Measurements from ENCODE around the gene GRM1. TPM values are rescaled to one million over a fixed set of nuclear protein-coding genes. Genes with fewer than 3 reads are reported as not detected.

The GRM1 gene
- polyA plus RNA-seq, 1 donor = 0.04 TPM

GRCh38 chr6:146095481-146095880, 66.6 kb downstream of the GRM1 start:
- no peaks in the 10 kb centered on the region for H3K4me1 ChIP-seq (ENCODE audit: control insufficient read depth, insufficient read depth, low read length)
- DNase-seq = no peak
- H3K4me3 ChIP-seq (ENCODE audit: low read length) = no peak overlapping the region
- no peaks in the 10 kb centered on the region for H3K36me3 ChIP-seq (ENCODE audit: control insufficient read depth, insufficient read depth, low read length)
- WGBS (ENCODE audit: insufficient coverage, low lambda C conversion rate) = no CpG with 5 or more reads among the region's 2 CpGs
- H3K27ac ChIP-seq (ENCODE audit: low read length) = no peak overlapping the region
- no peaks in the 10 kb centered on the region for H3K9me3 ChIP-seq (ENCODE audit: control insufficient read depth, low read depth, low read length)
- no peaks in the 10 kb centered on the region for H3K27me3 ChIP-seq (ENCODE audit: control insufficient read depth, insufficient read depth, low read length)

GRCh38 chr6:146097586-146097985, 68.7 kb downstream of the GRM1 start:
- no peaks in the 10 kb centered on the region for H3K4me1 ChIP-seq (ENCODE audit: control insufficient read depth, insufficient read depth, low read length)
- H3K9me3 ChIP-seq (ENCODE audit: control insufficient read depth, low read depth, low read length) = no peaks in the 10 kb centered on the region
- no peak overlapping the region for H3K27ac ChIP-seq (ENCODE audit: low read length)
- WGBS (ENCODE audit: insufficient coverage, low lambda C conversion rate) = no CpG with 5 or more reads among the region's 2 CpGs
- H3K27me3 ChIP-seq (ENCODE audit: control insufficient read depth, insufficient read depth, low read length) = no peaks in the 10 kb centered on the region
- no peak overlapping the region for H3K4me3 ChIP-seq (ENCODE audit: low read length)
- no peaks in the 10 kb centered on the region for H3K36me3 ChIP-seq (ENCODE audit: control insufficient read depth, insufficient read depth, low read length)
- DNase-seq = no peak

GRCh38 chr6:146100776-146101175, 71.9 kb downstream of the GRM1 start:
- no peaks in the 10 kb centered on the region for H3K4me1 ChIP-seq (ENCODE audit: control insufficient read depth, insufficient read depth, low read length)
- no peak for DNase-seq
- H3K36me3 ChIP-seq (ENCODE audit: control insufficient read depth, insufficient read depth, low read length) = no peaks in the 10 kb centered on the region
- no CpG with 5 or more reads among the region's 1 CpG for WGBS (ENCODE audit: insufficient coverage, low lambda C conversion rate)
- no peak overlapping the region for H3K4me3 ChIP-seq (ENCODE audit: low read length)
- H3K27ac ChIP-seq (ENCODE audit: low read length) = no peak overlapping the region
- H3K9me3 ChIP-seq (ENCODE audit: control insufficient read depth, low read depth, low read length) = no peaks in the 10 kb centered on the region
- H3K27me3 ChIP-seq (ENCODE audit: control insufficient read depth, insufficient read depth, low read length) = no peaks in the 10 kb centered on the region

GRCh38 chr6:146103416-146104072, 74.7 kb downstream of the GRM1 start:
- H3K36me3 ChIP-seq (ENCODE audit: control insufficient read depth, insufficient read depth, low read length) = no peaks in the 10 kb centered on the region
- no peaks in the 10 kb centered on the region for H3K9me3 ChIP-seq (ENCODE audit: control insufficient read depth, low read depth, low read length)
- WGBS (ENCODE audit: insufficient coverage, low lambda C conversion rate) = no CpG with 5 or more reads among the region's 3 CpGs
- H3K4me3 ChIP-seq (ENCODE audit: low read length) = no peak overlapping the region
- no peak overlapping the region for H3K27ac ChIP-seq (ENCODE audit: low read length)
- no peaks in the 10 kb centered on the region for H3K4me1 ChIP-seq (ENCODE audit: control insufficient read depth, insufficient read depth, low read length)
- DNase-seq = peak in 1 of 2 donors; percentile 4
- no peaks in the 10 kb centered on the region for H3K27me3 ChIP-seq (ENCODE audit: control insufficient read depth, insufficient read depth, low read length)

- H3K4me1 ChIP-seq (ENCODE audit: control insufficient read depth, insufficient read depth, low read length) = no peaks in the 10 kb centered on the region
- H3K9me3 ChIP-seq (ENCODE audit: control insufficient read depth, low read depth, low read length) = no peaks in the 10 kb centered on the region
- H3K27me3 ChIP-seq (ENCODE audit: control insufficient read depth, insufficient read depth, low read length) = no peaks in the 10 kb centered on the region
These were observed 77.7 kb downstream of the GRM1 start for GRCh38 chr6:146106532-146106931.

GRCh38 chr6:146110990-146111389, 82.1 kb downstream of the GRM1 start:
- Histone ChIP-seq H3K4me1 (ENCODE audit: control insufficient read depth, insufficient read depth, low read length) (no peaks in the 10 kb centered on the region), H3K4me3 (ENCODE audit: low read length) (no peak overlapping the region), H3K9me3 (ENCODE audit: control insufficient read depth, low read depth, low read length) (no peaks in the 10 kb centered on the region), H3K27ac (ENCODE audit: low read length) (no peak overlapping the region), H3K36me3 (ENCODE audit: control insufficient read depth, insufficient read depth, low read length) (no peaks in the 10 kb centered on the region), H3K27me3 (ENCODE audit: control insufficient read depth, insufficient read depth, low read length) (no peaks in the 10 kb centered on the region)
- no peak for DNase-seq
- no CpG with 5 or more reads among the region's 1 CpG for WGBS (ENCODE audit: insufficient coverage, low lambda C conversion rate)

More at GRCh38 chr6:146106532-146106931, 77.7 kb downstream of the GRM1 start:
- DNase-seq = no peak
- no peak overlapping the region for H3K4me3 ChIP-seq (ENCODE audit: low read length)
- no CpG with 5 or more reads among the region's 2 CpGs for WGBS (ENCODE audit: insufficient coverage, low lambda C conversion rate)
- no peak overlapping the region for H3K27ac ChIP-seq (ENCODE audit: low read length)
- no peaks in the 10 kb centered on the region for H3K36me3 ChIP-seq (ENCODE audit: control insufficient read depth, insufficient read depth, low read length)

- Histone ChIP-seq H3K4me3 (ENCODE audit: low read length) (no peak overlapping the region), H3K36me3 (ENCODE audit: control insufficient read depth, insufficient read depth, low read length) (no peaks in the 10 kb centered on the region), H3K4me1 (ENCODE audit: control insufficient read depth, insufficient read depth, low read length) (no peaks in the 10 kb centered on the region), H3K27ac (ENCODE audit: low read length) (no peak overlapping the region), H3K9me3 (ENCODE audit: control insufficient read depth, low read depth, low read length) (no peaks in the 10 kb centered on the region), H3K27me3 (ENCODE audit: control insufficient read depth, insufficient read depth, low read length) (no peaks in the 10 kb centered on the region)
- no peak for DNase-seq
These were observed 83.1 kb downstream of the GRM1 start for GRCh38 chr6:146111881-146112450.

GRCh38 chr6:146113084-146113623, 84.3 kb downstream of the GRM1 start:
- Histone ChIP-seq H3K36me3 (ENCODE audit: control insufficient read depth, insufficient read depth, low read length) (no peaks in the 10 kb centered on the region), H3K27ac (ENCODE audit: low read length) (no peak overlapping the region), H3K27me3 (ENCODE audit: control insufficient read depth, insufficient read depth, low read length) (no peaks in the 10 kb centered on the region), H3K4me1 (ENCODE audit: control insufficient read depth, insufficient read depth, low read length) (no peaks in the 10 kb centered on the region), H3K4me3 (ENCODE audit: low read length) (no peak overlapping the region), H3K9me3 (ENCODE audit: control insufficient read depth, low read depth, low read length) (no peaks in the 10 kb centered on the region)
- no CpG with 5 or more reads among the region's 5 CpGs for WGBS (ENCODE audit: insufficient coverage, low lambda C conversion rate)
- DNase-seq = no peak

- 93% methylated on average over 2 of the region's 4 CpGs for WGBS (ENCODE audit: insufficient coverage, low lambda C conversion rate)
- Histone ChIP-seq H3K4me3 (ENCODE audit: low read length) (no peak overlapping the region), H3K27ac (ENCODE audit: low read length) (no peak overlapping the region), H3K27me3 (ENCODE audit: control insufficient read depth, insufficient read depth, low read length) (no peaks in the 10 kb centered on the region), H3K36me3 (ENCODE audit: control insufficient read depth, insufficient read depth, low read length) (no peaks in the 10 kb centered on the region), H3K4me1 (ENCODE audit: control insufficient read depth, insufficient read depth, low read length) (no peaks in the 10 kb centered on the region), H3K9me3 (ENCODE audit: control insufficient read depth, low read depth, low read length) (no peaks in the 10 kb centered on the region)
- DNase-seq = no peak
These were observed 94.8 kb downstream of the GRM1 start for GRCh38 chr6:146123616-146124015.

GRCh38 chr6:146127447-146128215, 98.8 kb downstream of the GRM1 start:
- Histone ChIP-seq H3K27me3 (ENCODE audit: control insufficient read depth, insufficient read depth, low read length) (no peaks in the 10 kb centered on the region), H3K27ac (ENCODE audit: low read length) (no peak overlapping the region), H3K36me3 (ENCODE audit: control insufficient read depth, insufficient read depth, low read length) (no peaks in the 10 kb centered on the region), H3K4me3 (ENCODE audit: low read length) (no peak overlapping the region), H3K9me3 (ENCODE audit: control insufficient read depth, low read depth, low read length) (no peaks in the 10 kb centered on the region), H3K4me1 (ENCODE audit: control insufficient read depth, insufficient read depth, low read length) (no peaks in the 10 kb centered on the region)
- DNase-seq = no peak
- whole genome bisulfite sequencing (ENCODE audit: insufficient coverage, low lambda C conversion rate) = no CpG with 5 or more reads among the region's 2 CpGs

Measured in large intestine (tissue), 3 donors.